NCI-H1930 (cell line): ENCODE measurements around the gene MOGAT2.
"Not testable (repeated sequence)": the region's sequence is repeated elsewhere in the genome, so short reads cannot be mapped to it uniquely, and the experiment has no call there.

ENCODE experiments used
- DNase-seq, 2 experiments: peaks; one replicate each; lab custom pipeline; 2025; lab: John Stamatoyannopoulos, UW

The MOGAT2 gene

DNA sequence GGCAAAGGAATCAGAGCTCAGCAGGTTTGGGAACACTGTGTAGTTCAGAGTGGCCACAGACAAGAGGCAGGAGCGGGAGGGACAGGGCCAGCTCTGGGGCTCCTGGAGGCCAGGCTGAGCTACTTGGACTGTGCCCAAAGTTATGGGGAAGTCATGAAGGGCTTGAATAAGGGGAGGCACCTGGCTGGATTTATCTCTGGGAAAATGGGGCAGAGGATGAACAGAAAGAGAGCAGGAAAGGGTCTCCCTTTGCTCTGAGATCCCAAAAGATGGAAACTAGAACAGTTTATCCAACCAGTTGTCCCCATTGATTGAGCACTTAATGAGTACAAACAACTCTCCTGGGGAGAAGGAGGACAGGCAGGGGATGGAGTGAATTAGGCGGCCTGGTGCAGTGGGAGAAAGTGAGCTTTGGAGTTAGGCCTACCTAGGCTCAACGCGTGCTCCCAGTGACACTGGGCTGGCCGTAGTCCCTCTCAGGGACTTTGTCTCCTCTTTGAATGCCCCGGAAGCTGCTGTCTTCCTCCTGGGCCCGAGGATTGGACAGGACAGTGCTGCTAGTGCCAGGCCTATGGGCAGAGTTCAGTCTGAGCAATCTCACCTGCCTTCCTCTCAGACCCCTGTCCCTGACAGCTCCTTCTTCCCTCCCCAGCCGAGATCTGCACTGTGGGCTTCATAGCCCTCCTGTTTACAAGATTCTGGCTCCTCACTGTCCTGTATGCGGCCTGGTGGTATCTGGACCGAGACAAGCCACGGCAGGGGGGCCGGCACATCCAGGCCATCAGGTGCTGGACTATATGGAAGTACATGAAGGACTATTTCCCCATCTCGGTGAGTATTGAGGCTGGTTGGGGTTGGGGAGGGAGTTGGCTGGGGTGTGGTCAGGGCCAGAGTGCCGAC, 2.0 kb downstream of the MOGAT2 start:
- DNase-seq, result no peak

DNA sequence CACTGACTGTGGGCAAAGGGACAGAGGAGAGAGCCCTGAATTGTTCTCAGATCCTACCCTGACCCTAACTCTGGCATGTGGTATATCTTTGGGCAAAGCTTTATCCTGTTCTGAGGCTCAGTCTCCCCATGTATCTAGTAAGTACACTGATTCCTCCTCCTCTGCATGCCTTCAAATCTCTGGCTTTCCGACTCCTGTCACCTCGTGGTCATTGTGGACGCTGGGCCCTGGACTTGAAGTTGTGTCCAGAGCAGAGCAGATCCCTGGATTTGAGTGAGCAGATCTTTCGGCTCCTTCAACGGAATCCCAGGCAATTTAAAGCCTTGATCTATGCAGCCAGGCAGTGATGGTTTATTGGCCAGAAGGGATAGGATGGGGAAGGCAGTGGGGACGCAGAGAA, 3.0 kb downstream of the MOGAT2 start:
- DNase-seq, result no peak

DNA sequence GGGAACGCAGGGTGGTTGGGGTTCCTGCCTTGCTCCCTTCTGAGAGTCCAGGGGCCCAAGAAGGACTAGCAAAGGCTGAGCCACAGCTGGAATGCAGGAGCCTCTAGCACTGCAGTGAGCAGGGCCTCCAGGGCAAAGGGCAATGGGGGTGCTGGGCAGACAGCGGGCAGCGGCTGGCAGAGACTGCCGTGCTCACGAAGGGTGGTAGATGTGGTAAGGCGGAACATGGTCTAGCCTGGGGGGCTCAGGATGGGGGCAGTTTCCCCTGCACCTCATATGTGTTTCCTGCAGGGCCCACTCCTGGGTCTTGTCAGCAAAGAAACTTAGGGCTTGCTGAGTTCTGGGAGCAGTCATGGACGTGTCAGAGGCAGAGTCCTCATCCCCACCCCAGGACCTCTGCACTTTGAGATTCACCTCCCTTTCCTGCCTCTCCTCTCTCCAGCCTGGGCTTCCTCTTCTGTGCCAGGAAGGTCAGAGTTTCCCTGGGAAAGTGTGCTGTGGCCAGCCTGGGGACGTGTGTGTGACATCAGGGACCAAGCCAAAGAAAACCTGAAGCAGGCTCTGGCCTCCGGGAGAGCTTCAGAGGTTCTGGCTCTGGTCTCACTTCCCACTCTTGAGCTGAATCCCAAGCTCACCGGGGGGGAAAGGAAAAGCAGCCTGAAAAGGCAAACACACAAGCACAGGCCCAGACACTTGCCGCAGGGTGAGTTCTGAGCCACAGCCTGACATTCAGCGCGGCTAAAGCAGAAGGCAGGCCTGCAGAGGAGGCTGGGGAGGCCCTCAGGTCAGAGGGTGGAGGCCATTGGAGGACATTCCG, 4.4 kb downstream of the MOGAT2 start:
- no peak for DNase-seq

DNA sequence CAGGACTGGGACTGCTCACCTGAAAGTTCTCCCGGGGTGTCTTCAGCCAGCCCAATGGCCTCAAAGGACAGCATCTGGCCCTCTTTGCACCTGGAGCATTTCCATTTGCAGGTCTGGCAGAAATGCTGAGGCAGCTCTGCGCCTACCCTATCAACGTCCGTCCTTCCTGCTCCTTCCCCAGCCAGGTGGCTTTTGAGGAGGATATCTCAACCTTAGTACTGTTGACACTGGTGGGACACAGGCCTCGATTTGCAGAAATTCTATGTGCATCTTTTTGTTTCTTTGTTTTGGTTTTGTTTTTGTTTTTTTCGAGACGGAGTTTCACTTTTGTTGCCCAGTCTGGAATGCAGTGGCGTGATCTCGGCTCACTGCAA, 5.0 kb downstream of the MOGAT2 start:
- DNase-seq, result no peak

DNA sequence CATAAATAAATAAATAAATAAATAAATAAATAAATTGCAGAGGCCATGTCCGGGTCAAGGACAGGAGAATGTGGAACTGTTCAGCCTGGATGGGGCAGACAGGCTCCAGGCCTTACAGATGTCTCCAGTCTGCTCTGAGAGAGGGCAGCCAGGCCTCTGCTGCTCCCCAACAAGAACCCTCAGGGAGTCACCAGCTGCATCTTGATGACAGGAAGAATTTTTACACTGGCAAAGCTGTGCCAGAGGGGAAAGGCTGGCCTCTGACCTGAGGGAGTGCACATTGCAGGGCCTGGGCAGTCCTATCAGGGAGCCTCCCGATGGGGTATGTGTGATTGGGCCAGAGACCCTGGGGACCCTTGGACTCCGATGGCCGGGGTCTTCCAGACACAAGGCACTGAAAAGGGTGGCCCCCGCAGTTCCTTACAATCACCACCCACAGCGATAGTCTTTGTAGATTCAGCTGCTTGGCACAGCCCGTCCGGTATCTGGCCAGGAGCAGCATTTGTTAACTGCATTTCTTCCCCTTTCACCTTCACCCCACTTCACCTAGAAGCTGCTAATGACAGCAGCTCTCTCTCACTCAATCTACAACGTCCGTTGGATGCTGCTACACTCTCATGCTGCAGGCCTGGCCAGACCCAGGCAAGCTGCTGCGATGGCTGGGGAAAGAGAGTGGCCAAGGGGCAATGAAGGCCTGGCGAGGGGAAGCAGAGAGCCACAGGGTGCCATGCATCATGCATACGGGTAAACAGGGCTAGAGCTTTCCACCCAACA, 8.1 kb downstream of the MOGAT2 start:
- DNase-seq, result no peak

DNA sequence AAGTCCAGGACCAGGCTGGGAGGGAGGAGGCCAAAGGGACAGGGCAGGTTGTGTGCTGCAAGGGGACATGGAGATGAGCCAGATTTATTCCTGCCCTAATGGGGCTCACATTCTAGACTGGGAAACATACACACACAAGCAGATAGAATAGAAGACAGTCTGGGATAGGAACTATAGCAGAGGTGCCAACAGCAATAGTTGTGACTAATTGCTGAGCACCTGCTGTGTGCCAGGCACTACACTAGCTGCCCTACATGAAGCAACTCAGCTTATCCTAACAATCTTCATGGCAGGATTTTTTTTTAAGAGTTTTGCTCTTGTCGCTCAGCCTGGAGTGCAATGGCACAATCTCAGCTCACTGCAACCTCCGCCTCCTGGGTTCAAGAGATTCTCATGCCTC, 11.4 kb downstream of the MOGAT2 start:
- DNase-seq, result no peak

DNA sequence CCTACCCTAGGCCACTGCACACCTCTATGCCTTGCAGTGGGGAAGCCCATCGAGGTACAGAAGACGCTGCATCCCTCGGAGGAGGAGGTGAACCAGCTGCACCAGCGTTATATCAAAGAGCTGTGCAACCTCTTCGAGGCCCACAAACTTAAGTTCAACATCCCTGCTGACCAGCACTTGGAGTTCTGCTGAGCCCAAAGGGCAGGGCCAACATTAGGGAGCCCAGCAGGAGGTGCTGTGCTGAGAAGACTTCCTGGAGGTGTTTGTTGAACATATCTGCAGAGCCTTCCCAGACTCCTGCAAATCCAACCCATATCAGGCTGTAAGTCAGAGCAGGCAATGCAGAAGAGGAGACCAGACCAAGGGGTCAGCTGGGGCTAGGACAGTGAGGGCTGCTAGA, 13.5 kb downstream of the MOGAT2 start:
- no peak for DNase-seq

DNA sequence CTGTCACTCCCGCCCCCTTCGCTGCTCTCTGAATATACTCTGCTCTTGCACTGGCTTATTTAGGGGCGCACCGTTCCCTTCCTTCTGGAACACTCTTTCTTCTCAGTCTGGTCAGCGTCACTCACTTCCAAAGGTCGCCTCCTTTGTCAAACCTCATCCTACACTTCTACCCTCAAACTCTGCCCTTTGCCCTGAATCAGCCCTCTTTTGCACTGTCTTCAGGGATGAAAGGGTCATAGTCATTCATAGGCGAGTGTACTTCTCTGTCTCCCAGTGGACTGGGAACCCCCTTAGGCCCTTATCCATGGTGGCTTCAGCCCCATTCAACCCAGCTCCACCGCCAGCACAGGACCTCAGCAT, 15.4 kb downstream of the MOGAT2 start:
- DNase-seq, result no peak

DNA sequence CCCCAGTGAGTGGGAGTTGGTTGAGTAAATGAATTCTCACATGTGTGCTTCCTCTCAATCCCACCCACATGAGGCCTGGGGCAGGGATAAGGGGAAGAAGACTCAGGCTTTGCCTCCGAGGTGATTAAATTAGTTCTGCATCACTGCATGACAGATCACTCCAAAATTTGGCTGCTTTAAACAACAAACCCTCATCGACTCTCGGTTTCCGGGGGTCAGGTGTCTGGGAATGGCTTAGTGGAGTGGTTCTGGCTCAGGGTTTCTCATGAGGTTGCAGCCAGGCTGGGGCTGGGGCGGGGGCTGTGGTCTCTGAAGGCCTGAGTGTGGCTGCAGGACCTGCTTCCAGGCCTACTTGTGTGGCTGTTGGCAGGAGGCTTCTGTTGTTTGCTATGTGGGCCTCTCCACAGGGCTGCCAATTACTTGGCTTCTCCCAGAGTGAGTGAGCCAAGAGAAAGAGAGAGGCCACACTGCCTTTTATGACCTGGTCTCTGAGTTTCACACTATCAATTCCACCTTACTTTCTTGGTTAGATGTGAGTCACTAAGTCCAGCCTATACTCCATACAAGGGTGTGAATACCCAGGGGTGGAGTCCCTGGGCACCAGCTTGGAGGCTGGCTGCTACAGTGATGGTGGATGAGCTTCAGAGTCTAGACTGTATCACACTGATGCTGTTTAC, 15.9 kb downstream of the MOGAT2 start:
- no peak for DNase-seq

DNA sequence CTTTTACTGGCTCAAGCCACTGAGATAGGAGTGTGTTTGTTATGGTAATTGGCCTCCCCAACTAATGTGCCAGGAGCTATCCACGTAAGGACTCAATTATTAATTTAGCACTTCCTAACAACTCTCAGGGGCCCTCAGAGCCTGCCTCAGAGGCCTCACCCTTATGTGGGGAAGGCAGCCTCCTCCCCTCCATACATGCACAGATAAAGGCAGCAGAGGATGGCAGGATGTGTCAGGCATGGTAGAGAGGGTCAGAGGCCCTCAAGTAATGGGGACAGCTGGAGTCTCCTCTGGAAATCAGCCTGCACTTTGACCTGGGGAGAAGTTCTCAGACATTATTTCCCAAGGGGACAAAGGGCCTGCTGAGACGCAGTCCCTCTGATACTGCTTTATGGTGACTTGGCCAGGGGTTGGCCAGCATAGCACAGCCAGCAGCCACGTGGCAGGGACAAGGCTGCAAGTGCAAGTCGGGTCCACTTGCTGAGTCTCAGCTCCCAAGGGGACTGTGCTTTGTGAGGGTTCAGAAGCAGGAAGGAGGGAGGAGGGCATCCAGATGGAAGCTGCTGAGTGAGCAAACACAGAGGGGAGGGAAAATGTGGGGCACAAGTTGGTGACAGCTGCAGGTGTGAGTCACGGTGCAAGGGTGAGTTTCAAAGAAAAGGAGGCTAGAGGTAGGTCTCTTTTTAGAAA, 17.0 kb downstream of the MOGAT2 start:
- DNase-seq, result no peak

DNA sequence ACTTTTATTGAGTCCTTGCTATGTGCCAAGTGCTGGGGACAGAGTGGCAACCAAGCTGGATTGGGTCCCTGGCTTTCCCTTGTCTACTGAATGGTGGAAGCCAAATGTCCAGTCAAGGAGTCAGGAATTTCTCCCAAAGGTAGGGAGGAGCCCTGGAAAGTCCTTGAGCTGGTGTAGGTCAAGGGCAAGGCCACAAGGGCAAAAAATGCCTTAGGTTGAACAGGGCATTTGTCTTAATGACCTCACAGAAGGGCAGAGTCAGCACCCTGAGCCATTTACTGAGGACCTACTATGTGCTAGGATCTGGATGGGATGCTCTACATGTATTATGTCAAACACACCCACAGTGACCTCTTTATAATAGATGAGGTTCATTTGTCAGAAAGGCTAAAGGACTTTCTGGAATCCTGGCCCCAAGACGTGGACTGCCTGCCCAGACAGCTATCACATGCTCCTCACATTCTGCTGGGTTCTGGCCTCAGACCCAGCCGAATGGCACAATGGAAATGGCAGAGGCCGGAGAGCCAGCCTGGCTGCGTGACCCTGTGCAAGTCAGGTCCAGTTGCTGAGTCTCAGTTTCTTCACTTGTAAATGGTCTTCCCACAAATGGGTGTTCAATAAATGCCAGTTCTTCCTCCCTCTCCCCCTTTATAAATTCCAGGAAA, 17.7 kb downstream of the MOGAT2 start:
- no peak for DNase-seq

DNA sequence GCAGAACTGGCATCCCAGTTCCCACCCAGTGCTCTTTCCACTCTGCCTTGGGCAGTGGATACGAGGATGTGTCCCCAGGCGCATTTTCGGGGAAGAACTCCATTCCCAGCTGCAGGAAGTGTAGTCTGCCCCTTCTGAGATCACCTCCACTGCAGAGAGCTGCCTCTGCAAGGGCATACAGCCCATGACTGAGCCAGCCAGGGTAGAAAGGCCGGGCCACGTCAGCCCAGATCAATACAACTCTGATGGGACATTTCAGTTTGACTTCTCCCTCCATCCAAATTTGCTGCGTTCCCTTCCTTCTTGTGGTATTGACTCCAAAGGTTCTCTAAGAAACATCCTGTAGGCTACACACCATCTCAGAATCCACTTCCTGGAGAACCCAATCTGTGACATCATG, 19.7 kb downstream of the MOGAT2 start:
- no peak for DNase-seq

DNA sequence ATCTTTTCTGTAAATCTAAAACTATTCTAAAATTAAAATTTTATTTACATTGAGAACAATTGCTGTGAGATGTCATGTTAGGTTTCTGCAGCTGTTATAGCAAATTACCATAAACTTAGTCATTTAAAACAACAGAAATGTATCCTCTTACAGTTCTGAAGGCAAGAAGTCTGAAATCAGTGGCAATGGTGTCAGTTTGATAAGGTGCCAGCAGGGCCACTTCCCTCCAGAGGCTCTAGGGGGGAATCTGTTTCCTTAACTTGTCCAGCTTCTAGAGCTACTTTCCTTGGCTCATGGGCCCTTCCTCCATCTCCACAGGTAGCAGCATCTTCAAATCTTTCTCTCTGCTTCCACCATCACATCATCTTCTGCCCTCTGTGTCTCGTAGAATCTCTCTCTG, 23.0 kb downstream of the MOGAT2 start:
- DNase-seq, result no peak

DNA sequence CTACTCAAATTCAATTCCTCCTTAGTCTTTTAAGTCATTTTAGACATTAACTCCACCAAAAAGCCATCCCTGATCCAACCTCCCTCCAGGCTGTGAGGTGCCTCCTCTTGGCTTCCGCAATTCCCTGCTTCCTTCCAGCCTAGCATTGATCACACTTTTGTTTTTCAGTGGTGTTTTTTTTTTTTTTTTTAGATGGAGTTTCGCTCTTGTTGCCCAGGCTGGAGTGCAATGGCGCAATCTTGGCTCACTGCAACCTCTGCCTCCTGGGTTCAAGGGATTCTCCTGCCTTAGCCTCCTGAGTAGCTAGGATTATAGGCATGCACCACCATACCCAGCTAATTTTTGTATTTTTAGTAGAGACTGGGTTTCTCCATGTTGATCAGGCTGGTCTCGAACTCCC, 25.5 kb downstream of the MOGAT2 start:
- not testable (repeated sequence) for DNase-seq

DNA sequence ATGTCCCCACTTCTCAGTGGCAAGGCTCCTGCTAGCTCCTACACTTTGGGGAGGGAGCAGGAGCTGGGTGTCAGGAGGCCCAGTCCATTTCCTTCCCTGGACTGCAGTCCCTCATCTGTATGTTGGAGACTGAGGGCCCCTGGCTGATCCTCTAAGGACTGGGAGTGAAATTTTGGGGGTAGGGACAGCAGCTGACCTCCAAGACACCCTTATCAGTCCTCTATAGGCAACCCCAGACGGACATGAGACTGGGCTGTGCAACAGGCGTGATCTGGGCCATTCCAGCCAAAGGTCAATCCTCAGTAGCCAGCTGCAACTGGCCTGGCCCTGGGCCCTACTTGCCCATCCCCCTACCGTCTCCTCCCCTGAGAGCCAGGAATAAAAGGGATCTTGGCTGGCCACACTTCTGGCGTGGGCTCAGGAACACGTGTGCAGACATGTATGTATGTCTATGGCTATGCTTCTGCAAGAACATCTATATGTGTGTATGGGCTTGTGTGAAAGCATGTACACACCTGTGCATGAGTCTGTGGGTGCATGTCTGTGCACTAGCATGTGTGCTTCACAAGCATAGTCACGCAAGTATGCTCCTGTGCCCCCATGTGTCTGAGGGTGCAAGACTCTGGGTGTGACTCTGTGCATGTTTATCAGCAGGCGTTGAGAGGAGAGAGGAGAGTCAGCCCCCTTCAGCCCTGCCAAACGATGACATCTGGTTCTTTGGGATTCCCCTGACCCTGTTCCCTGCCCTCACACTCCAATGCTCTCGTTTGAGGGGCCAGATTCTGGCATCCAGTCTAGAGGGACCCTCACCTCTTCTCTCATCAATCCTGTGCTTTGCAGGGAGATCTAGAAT, 26.3 kb downstream of the MOGAT2 start:
- DNase-seq, result no peak

DNA sequence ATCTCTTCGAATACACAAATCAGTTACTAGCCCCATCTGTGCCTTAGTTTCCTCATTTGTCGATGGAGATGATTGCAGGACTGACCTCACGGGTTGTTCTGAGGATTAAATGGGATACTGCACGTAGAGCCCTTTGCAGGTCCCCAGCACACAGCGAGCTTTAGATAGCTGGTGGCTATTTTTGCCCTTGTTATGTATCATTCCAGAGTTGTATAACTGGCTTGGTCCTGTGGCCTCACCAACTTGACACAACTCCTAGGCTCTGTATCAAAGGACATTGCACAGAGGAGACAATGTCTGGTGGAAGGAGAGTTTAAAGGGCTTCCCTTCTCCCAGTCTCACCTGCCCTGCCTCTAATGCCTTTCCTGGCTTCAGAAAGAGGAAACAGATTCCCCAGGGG, 28.2 kb downstream of the MOGAT2 start:
- DNase-seq, result no peak

DNA sequence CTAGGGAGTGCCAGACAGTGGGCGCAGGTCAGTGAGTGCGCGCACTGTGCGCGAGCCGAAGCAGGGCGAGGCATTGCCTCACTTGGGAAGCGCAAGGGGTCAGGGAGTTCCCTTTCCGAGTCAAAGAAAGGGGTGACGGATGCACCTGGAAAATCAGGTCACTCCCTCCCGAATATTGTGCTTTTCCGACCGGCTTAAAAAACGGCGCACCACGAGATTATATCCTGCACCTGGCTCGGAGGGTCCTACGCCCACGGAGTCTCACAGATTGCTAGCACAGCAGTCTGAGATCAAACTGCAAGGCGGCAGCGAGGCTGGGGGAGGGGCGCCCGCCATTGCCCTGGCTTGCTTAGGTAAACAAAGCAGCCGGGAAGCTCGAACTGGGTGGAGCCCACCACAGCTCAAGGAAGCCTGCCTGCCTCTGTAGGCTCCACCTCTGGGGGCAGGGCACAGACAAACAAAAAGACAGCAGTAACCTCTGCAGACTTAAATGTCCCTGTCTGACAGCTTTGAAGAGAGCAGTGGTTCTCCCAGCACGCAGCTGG, 31.2 kb downstream of the MOGAT2 start:
- DNase-seq, result not testable (repeated sequence)

DNA sequence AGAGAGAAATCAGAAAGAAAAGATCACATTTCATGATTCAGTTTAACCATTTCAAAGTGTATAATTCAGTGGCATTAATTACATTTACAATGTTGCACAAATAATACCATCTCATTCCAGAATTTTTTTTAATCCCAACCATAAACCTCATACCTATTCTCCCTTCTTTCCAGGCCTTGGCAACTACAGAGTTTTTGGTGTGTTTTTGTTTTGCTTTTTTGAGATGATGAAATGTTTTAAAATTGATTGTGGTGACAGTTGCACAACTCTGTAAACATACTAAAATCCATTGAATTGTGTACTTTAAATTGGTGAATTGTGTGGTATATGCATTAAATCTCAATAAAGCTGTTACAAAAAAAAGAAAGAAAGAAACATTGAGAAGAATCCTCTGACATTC, 37.3 kb downstream of the MOGAT2 start:
- DNase-seq, result not testable (repeated sequence)

DNA sequence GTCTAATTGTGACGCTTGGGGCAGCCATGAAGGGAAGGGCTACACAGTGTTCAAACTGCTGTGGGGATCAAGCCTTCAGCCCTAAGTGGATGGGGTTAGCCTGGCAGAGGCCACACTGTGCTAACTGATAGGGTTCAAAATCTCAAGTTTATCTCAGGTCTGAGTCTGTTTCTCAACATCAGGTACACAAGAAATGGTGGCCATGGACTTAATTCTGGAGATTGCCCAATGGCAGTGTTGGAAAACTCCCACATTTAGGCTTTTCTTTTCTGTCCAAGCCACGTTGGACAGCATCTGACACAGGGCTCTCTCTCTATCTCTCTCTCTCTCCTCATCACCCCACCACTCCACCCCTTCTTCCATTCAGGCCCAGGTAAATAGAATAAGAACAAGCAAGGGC, 40.0 kb downstream of the MOGAT2 start:
- no peak for DNase-seq

DNA sequence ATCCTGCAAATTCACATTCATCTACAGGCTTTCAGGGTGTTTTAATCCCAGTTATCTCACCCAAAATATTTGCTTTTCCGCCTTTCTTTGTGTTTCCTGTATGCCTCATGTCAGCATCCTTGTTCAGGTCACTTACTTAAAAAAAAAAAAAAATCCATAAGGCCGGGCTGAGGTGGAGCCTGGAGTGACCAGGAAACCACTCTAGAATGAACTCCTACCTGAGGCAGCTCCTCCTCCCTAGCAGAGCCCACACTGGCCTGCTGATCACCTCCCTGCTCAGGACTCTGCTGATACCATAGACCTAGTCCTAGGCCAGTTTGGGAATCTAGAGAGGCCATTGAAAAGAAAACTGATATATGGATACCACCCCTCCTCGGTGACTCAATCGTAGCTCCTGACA, 42.2 kb downstream of the MOGAT2 start:
- no peak for DNase-seq
